HG02943 (cell line): ENCODE data around the gene MFAP5.
A peak's percentile ranks its signal among the peaks of the same experiment; 100 is the strongest.
"Not testable (repeated sequence)": the region's sequence is repeated elsewhere in the genome, so short reads cannot be mapped to it uniquely, and the experiment has no call there.

Experiments used
- ATAC-seq: cut with Tn5 transposase; IDR thresholded peaks from one replicate; pipeline ENCODE4 v1.9.1; 2021; ENCODE audit warnings: mild to moderate bottlenecking, low read depth, moderate library complexity; ENCODE audit not compliant: unreplicated experiment

MFAP5 gene

GRCh38 chr12:8676651-8677050 is 14.0 kb upstream of the MFAP5 start:
- ATAC-seq = no peak

GRCh38 chr12:8675591-8676036 is 13.0 kb upstream of the MFAP5 start:
- ATAC-seq = peak; percentile 66

- no peak for ATAC-seq
Measured at GRCh38 chr12:8672381-8672780, 9.8 kb upstream of the MFAP5 start.

- no peak for ATAC-seq
Measured at GRCh38 chr12:8668441-8668840, 5.8 kb upstream of the MFAP5 start.

GRCh38 chr12:8667270-8667669 is 4.6 kb upstream of the MFAP5 start:
- ATAC-seq = no peak

- no peak for ATAC-seq
Measured at GRCh38 chr12:8665759-8666158, 3.1 kb upstream of the MFAP5 start.

- no peak for ATAC-seq
Measured at GRCh38 chr12:8664228-8664913, 1.7 kb upstream of the MFAP5 start.

GRCh38 chr12:8661751-8662150 is 875 bp downstream of the MFAP5 start:
- ATAC-seq = no peak

- no peak for ATAC-seq
Measured at GRCh38 chr12:8661016-8661415, 1.6 kb downstream of the MFAP5 start.

GRCh38 chr12:8658346-8658745 is 4.3 kb downstream of the MFAP5 start:
- no peak for ATAC-seq

- no peak for ATAC-seq
Measured at GRCh38 chr12:8655421-8655820, 7.2 kb downstream of the MFAP5 start.

GRCh38 chr12:8648576-8649205 is 13.9 kb downstream of the MFAP5 start:
- peak; percentile 64 for ATAC-seq

GRCh38 chr12:8647968-8648367 is 14.7 kb downstream of the MFAP5 start:
- no peak for ATAC-seq

GRCh38 chr12:8644345-8645248 is 18.0 kb downstream of the MFAP5 start:
- peak; percentile 72 for ATAC-seq

- ATAC-seq = no peak
Measured at GRCh38 chr12:8642775-8643174, 19.9 kb downstream of the MFAP5 start.

- no peak for ATAC-seq
Measured at GRCh38 chr12:8639936-8640335, 22.7 kb downstream of the MFAP5 start.

- ATAC-seq = no peak
Measured at GRCh38 chr12:8638951-8639350, 23.7 kb downstream of the MFAP5 start.

- no peak for ATAC-seq
Measured at GRCh38 chr12:8637666-8638065, 25.0 kb downstream of the MFAP5 start.

- ATAC-seq = no peak
Measured at GRCh38 chr12:8637244-8637643, 25.4 kb downstream of the MFAP5 start.

- no peak for ATAC-seq
Measured at GRCh38 chr12:8636581-8636980, 26.0 kb downstream of the MFAP5 start.

GRCh38 chr12:8636007-8636346 is 26.6 kb downstream of the MFAP5 start:
- ATAC-seq = not testable (repeated sequence)
